Karpas-422 (cell line): ENCODE measurements around the gene CTDP1. TPM values are rescaled to one million over a fixed set of nuclear protein-coding genes. Genes with fewer than 3 reads are reported as not detected.

Experiments
- DNase-seq: peaks from one replicate; pipeline ENCODE4 v3.0.0-alpha.2; 2015
- H2AFZ ChIP-seq: fragments of 200-600 bp; sonication (generic); 2 replicates; pipeline ENCODE4 v1.6.1; 2014; ENCODE audit warnings: antibody characterized with exemption, low read length, mixed read lengths
- H3K27ac ChIP-seq: fragments of 200-600 bp; sonication (generic); 2 replicates; pipeline ENCODE4 v1.5.1; 2014; ENCODE audit warnings: mild to moderate bottlenecking, low read length, moderate library complexity
- H3K27me3 ChIP-seq: fragments of 200-600 bp; sonication (generic); 2 replicates; pipeline ENCODE4 v1.6.1; 2014; ENCODE audit warnings: low read length, mixed read lengths
- H3K36me3 ChIP-seq: fragments of 200-600 bp; sonication (generic); 2 replicates; pipeline ENCODE4 v1.6.1; 2014; ENCODE audit warnings: low read length, mixed read lengths; ENCODE audit not compliant: insufficient read depth
- H3K4me1 ChIP-seq: fragments of 200-600 bp; sonication (generic); 2 replicates; pipeline ENCODE4 v1.6.1; 2014; ENCODE audit warnings: mild to moderate bottlenecking, low read length, mixed read lengths
- H3K4me2 ChIP-seq: fragments of 200-600 bp; sonication (generic); 2 replicates; pipeline ENCODE4 v1.6.1; 2014; ENCODE audit warnings: low read length, low read depth, mild to moderate bottlenecking; ENCODE audit not compliant: poor library complexity, severe bottlenecking
- H3K4me3 ChIP-seq: fragments of 200-600 bp; sonication (generic); 2 replicates; pipeline ENCODE4 v1.5.1; 2014; ENCODE audit warnings: mild to moderate bottlenecking, antibody characterized with exemption, low read length, mixed read lengths
- H3K79me2 ChIP-seq: fragments of 200-600 bp; sonication (generic); 2 replicates; pipeline ENCODE4 v1.6.1; 2014; ENCODE audit warnings: mild to moderate bottlenecking, low read length, mixed read lengths
- H3K9ac ChIP-seq: fragments of 200-600 bp; sonication (generic); 2 replicates; pipeline ENCODE4 v1.6.0; 2014; ENCODE audit warnings: low read length
- H3K9me2 ChIP-seq: fragments of 200-600 bp; sonication (generic), shearing (Covaris generic); replicated peaks from 2 replicates; pipeline ENCODE4 v1.6.0; 2014; ENCODE audit warnings: mild to moderate bottlenecking, low read length, moderate library complexity; ENCODE audit not compliant: insufficient read depth
- H3K9me3 ChIP-seq: fragments of 300-700, 200-600 bp; sonication (generic); 2 replicates; pipeline ENCODE4 v1.6.1; 2014; ENCODE audit warnings: low read length, mixed read lengths
- H4K20me1 ChIP-seq: fragments of 200-600 bp; sonication (generic); 2 replicates; pipeline ENCODE4 v1.6.1; 2014; ENCODE audit warnings: mild to moderate bottlenecking, antibody characterized with exemption, low read length, low read depth; ENCODE audit not compliant: insufficient read depth
- total RNA-seq: library from RNA; depleted of rRNA; stranded (reverse); fragments of >200 nt; shearing (Covaris generic); gene quantifications from 2 replicates; pipeline ENCODE4 v1.2.3, GENCODE V29; 2014; ENCODE audit warnings: low replicate concordance

The CTDP1 gene
- total RNA-seq, 1 experiment from 2014 or later, result 14.1 TPM

DNA sequence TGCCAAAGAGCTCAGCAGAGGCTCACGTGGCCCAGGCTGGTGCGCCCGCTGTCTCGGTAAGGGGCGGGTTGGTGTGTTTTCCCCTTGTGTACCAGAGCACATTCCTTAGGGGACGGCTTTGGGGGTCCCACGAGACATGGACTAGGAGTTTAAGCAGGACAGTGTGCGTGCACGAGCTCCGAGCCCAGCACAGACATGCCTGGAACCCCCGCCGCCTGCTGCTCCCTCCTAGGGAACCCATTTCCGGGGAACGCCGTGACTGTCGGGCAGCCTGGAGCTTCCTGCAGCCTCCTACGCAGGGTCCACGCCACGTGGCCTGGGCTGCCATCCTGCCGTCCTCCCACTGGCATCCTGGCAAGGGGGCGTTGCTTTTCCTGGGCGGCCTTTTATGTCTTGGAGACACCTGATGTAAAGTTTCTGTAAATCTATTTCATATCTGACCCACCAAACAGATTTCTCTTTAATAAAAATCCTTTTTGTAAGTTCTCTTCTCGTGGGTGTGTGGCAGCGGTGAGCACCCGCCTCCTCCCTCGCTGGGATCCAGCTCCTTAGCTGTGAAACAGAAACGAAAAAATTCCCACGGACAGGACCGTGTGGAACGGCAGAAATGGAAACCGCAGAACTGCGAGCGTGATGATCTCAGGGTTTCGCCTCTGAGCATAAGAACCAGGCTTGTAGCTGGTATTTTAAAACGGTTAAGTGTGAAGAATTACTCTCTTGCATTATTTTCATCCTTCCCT is 74.6 kb downstream of the CTDP1 start:
- Histone ChIP-seq H3K4me3 (no peak overlapping the region), H4K20me1 (peaks cover 14% of the 10 kb centered on the region; the same call in 1 of the 2 replicates), H3K4me2 (no peak overlapping the region), H3K4me1 (no peaks in the 10 kb centered on the region), H3K36me3 (peaks cover 8% of the 10 kb centered on the region; the same call in 1 of the 2 replicates), H3K9me2 (no peaks in the 10 kb centered on the region), H3K79me2 (no peaks in the 10 kb centered on the region), H3K9me3 (no peaks in the 10 kb centered on the region), H2AFZ (no peak overlapping the region), H3K27me3 (no peaks in the 10 kb centered on the region), H3K27ac (no peak overlapping the region), H3K9ac (no peak overlapping the region)
- no peak for DNase-seq

- peaks cover 8% of the 10 kb centered on the region; the same call in 1 of the 2 replicates for H3K36me3 ChIP-seq
- no peak overlapping the region for H3K4me2 ChIP-seq
- H3K27me3 ChIP-seq, result no peaks in the 10 kb centered on the region
- DNase-seq, result no peak
- no peaks in the 10 kb centered on the region for H3K4me1 ChIP-seq
- no peaks in the 10 kb centered on the region for H3K9me3 ChIP-seq
- no peak overlapping the region for H3K27ac ChIP-seq
- H3K9me2 ChIP-seq, result no peaks in the 10 kb centered on the region
- no peaks in the 10 kb centered on the region for H3K79me2 ChIP-seq
- no peak overlapping the region for H3K4me3 ChIP-seq
- no peak overlapping the region for H3K9ac ChIP-seq
- no peak overlapping the region for H2AFZ ChIP-seq
- H4K20me1 ChIP-seq, result peaks cover 14% of the 10 kb centered on the region; the same call in 1 of the 2 replicates
Measured at GRCh38 chr18:79754831-79755351, 75.3 kb downstream of the CTDP1 start.

DNA sequence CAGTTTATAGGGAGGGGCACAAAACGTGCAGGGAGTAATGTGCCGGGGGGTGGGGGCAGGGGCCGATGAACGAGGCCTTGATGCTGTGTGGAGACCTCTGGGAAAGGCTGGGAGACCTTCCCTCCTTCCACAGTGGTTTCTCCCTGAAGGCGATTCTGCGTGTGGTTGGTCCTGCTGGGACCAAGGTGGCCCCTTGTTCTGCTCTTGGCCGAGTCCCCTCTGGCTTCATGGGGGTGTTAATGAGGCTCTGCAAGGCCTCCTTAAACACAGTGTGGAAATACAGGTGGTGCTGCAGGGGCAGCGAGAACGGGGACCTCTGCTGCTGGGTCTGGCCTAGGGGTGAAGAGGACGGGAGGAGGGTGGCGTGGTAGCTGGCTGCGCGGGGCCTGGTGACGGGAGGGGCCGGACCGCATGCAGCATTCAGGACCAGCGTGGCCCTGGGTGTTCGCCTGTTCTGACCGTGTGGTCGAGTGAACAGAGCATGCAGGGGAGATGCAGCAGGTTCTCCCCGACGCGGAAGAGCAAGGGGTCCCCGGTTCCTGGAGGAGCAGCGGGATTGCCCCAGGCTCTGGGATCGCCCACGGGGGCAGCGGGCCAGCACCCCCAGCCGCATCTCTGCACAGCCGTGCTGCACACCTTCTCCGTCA is 76.0 kb downstream of the CTDP1 start:
- H3K4me1 ChIP-seq, result no peaks in the 10 kb centered on the region
- H2AFZ ChIP-seq, result no peak overlapping the region
- no peaks in the 10 kb centered on the region for H3K79me2 ChIP-seq
- no peak overlapping the region for H3K9ac ChIP-seq
- H3K27me3 ChIP-seq, result no peaks in the 10 kb centered on the region
- peaks cover 8% of the 10 kb centered on the region; the same call in 1 of the 2 replicates for H3K36me3 ChIP-seq
- peaks cover 14% of the 10 kb centered on the region; the same call in 1 of the 2 replicates for H4K20me1 ChIP-seq
- H3K4me3 ChIP-seq, result no peak overlapping the region
- DNase-seq, result no peak
- H3K4me2 ChIP-seq, result no peak overlapping the region
- H3K9me2 ChIP-seq, result no peaks in the 10 kb centered on the region
- H3K27ac ChIP-seq, result no peak overlapping the region
- H3K9me3 ChIP-seq, result no peaks in the 10 kb centered on the region

GRCh38 chr18:79756143-79756500 is 76.5 kb downstream of the CTDP1 start:
- H2AFZ ChIP-seq, result no peak overlapping the region
- H3K4me1 ChIP-seq, result no peaks in the 10 kb centered on the region
- no peak overlapping the region for H3K9ac ChIP-seq
- no peak overlapping the region for H3K4me2 ChIP-seq
- H3K27me3 ChIP-seq, result no peaks in the 10 kb centered on the region
- H4K20me1 ChIP-seq, result peaks cover 14% of the 10 kb centered on the region; the same call in 1 of the 2 replicates
- H3K27ac ChIP-seq, result no peak overlapping the region
- H3K36me3 ChIP-seq, result peaks cover 8% of the 10 kb centered on the region; the same call in 1 of the 2 replicates
- H3K4me3 ChIP-seq, result no peak overlapping the region
- no peaks in the 10 kb centered on the region for H3K79me2 ChIP-seq
- H3K9me3 ChIP-seq, result no peaks in the 10 kb centered on the region
- no peaks in the 10 kb centered on the region for H3K9me2 ChIP-seq
- no peak for DNase-seq

GRCh38 chr18:79756826-79757225 is 77.2 kb downstream of the CTDP1 start:
- Histone ChIP-seq H3K9ac (no peak overlapping the region), H3K4me2 (no peak overlapping the region), H3K79me2 (no peaks in the 10 kb centered on the region), H4K20me1 (peaks cover 8% of the 10 kb centered on the region; the same call in 1 of the 2 replicates), H3K27ac (no peak overlapping the region), H3K27me3 (no peaks in the 10 kb centered on the region), H3K9me2 (no peaks in the 10 kb centered on the region), H2AFZ (no peak overlapping the region), H3K9me3 (no peaks in the 10 kb centered on the region), H3K4me3 (no peak overlapping the region), H3K36me3 (peaks cover 8% of the 10 kb centered on the region; the same call in 1 of the 2 replicates), H3K4me1 (no peaks in the 10 kb centered on the region)
- DNase-seq, result no peak

DNA sequence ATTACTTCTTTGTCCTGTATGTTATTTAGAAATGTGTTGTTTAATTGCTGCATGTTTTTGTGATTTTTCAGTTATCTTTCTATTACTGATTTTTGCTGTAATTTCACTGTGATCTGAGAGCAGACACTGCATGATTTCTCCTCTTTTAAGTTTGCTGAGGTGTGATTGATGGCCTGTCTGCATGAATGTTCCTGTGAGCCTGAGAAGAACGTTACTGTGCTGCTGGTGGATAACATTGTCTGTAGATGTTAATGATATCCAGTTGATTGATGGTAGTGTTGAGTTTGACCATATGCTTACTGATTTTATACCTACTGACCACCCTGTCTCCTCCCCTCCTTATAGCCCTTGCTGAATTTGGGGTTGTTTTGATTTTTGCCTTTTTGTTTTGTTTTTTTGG is 80.7 kb downstream of the CTDP1 start:
- Histone ChIP-seq H3K9me3 (no peaks in the 10 kb centered on the region), H3K27me3 (no peaks in the 10 kb centered on the region), H3K9me2 (no peaks in the 10 kb centered on the region), H2AFZ (no peak overlapping the region), H3K36me3 (no peaks in the 10 kb centered on the region), H3K79me2 (no peaks in the 10 kb centered on the region), H3K4me2 (no peak overlapping the region), H3K27ac (no peak overlapping the region), H3K4me1 (no peaks in the 10 kb centered on the region), H4K20me1 (peaks cover 6% of the 10 kb centered on the region; the same call in 1 of the 2 replicates), H3K9ac (no peak overlapping the region), H3K4me3 (no peak overlapping the region)
- no peak for DNase-seq

DNA sequence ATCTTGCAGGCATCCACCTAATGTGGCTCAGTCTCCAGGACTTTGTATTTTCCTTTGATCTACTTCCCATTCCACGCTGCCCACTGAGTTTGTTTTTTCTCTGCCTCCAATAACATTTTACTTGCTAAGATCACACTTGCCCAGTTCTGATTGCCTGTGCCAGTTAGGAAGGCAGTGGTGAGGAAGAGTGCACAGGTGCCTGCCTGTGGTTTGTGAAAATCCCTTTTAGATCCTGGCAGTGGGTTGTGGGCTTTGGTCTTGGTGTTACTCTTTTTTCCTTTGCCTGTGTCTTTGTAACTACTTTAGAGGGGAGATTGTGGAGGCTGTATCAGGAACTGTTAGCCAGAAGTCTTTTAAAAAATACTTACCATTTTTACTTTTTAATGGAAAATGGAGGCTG is 81.3 kb downstream of the CTDP1 start:
- Histone ChIP-seq H3K4me3 (no peak overlapping the region), H3K4me1 (no peaks in the 10 kb centered on the region), H2AFZ (no peak overlapping the region), H3K9ac (no peak overlapping the region), H3K27me3 (no peaks in the 10 kb centered on the region), H3K79me2 (no peaks in the 10 kb centered on the region), H3K4me2 (no peak overlapping the region), H4K20me1 (peaks cover 6% of the 10 kb centered on the region; the same call in 1 of the 2 replicates), H3K36me3 (no peaks in the 10 kb centered on the region), H3K27ac (no peak overlapping the region), H3K9me3 (no peaks in the 10 kb centered on the region), H3K9me2 (no peaks in the 10 kb centered on the region)
- no peak for DNase-seq

GRCh38 chr18:79763407-79763806 is 83.8 kb downstream of the CTDP1 start:
- Histone ChIP-seq H3K27me3 (peaks cover 2% of the 10 kb centered on the region; the same call in 1 of the 2 replicates), H3K36me3 (no peaks in the 10 kb centered on the region), H3K4me3 (no peak overlapping the region), H3K4me2 (no peak overlapping the region), H3K9me2 (no peaks in the 10 kb centered on the region), H3K79me2 (no peaks in the 10 kb centered on the region), H3K9ac (no peak overlapping the region), H2AFZ (no peak overlapping the region), H3K27ac (no peak overlapping the region), H4K20me1 (no peaks in the 10 kb centered on the region), H3K9me3 (no peaks in the 10 kb centered on the region), H3K4me1 (no peaks in the 10 kb centered on the region)
- DNase-seq, result no peak
